ENCODE data around the gene KCTD3. TPM values are rescaled to one million over a fixed set of nuclear protein-coding genes. Genes with fewer than 3 reads are reported as not detected.

KCTD3 gene
- total and polyA plus RNA-seq, 2 donors (not counting 3 experiments of a cell fraction or from before 2014, with no cell fraction given) = 19.1 to 28.3 TPM

- H3K4me3 ChIP-seq (replicated peaks in 1 of 3; ENCODE audit: insufficient read depth in 1 of 3, low read depth in 1 of 3, low read length in 3 of 3) = no peak overlapping the region
- intact Hi-C loops (cut with micrococcal nuclease) (no loop called here), dilution Hi-C loops (cut with MboI; ENCODE audit: extremely low pct_ligation_motif_present, low sequenced_read_pairs) (no loop called here)
- H3K79me2 ChIP-seq (ENCODE audit: control insufficient read depth, insufficient read depth, low read length) = no peaks in the 10 kb centered on the region
- no peak overlapping the region for H3K4me2 ChIP-seq (ENCODE audit: insufficient read depth, low read length)
- no TSS peak for BruUV-seq (replicated peaks)
- H4K20me1 ChIP-seq (replicated peaks; ENCODE audit: control insufficient read depth, extremely low read depth, insufficient read depth, low read length) = no peaks in the 10 kb centered on the region
- TF ChIP-seq FOS (IDR thresholded peaks at IDR 0.05; ENCODE audit: borderline replicate concordance, insufficient read depth, low read length) = no peak
- no peak for TF ChIP-seq POLR2A (IDR thresholded peaks at IDR 0.05; ENCODE audit: low read depth, low read length)
- no peak for TF ChIP-seq POLR2AphosphoS5 (IDR thresholded peaks at IDR 0.05; ENCODE audit: insufficient read depth, low read depth, low read length)
- no peak for TF ChIP-seq EZH2 (IDR thresholded peaks at IDR 0.05; ENCODE audit: borderline replicate concordance, low read depth, low read length, severe bottlenecking)
- TF ChIP-seq, protein P1, sequence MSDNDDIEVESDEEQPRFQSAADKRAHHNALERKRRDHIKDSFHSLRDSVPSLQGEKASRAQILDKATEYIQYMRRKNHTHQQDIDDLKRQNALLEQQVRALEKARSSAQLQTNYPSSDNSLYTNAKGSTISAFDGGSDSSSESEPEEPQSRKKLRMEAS (IDR thresholded peaks at IDR 0.05; ENCODE audit: insufficient read depth, insufficient read length) = no peak
- TF ChIP-seq, protein P2, sequence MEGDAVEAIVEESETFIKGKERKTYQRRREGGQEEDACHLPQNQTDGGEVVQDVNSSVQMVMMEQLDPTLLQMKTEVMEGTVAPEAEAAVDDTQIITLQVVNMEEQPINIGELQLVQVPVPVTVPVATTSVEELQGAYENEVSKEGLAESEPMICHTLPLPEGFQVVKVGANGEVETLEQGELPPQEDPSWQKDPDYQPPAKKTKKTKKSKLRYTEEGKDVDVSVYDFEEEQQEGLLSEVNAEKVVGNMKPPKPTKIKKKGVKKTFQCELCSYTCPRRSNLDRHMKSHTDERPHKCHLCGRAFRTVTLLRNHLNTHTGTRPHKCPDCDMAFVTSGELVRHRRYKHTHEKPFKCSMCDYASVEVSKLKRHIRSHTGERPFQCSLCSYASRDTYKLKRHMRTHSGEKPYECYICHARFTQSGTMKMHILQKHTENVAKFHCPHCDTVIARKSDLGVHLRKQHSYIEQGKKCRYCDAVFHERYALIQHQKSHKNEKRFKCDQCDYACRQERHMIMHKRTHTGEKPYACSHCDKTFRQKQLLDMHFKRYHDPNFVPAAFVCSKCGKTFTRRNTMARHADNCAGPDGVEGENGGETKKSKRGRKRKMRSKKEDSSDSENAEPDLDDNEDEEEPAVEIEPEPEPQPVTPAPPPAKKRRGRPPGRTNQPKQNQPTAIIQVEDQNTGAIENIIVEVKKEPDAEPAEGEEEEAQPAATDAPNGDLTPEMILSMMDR (IDR thresholded peaks at IDR 0.05; ENCODE audit: extremely low read depth in 1 of 2, insufficient read depth in 1 of 2, low read depth in 1 of 2, low read length in 2 of 2) = no peak
- TF ChIP-seq JUN (IDR thresholded peaks at IDR 0.05; ENCODE audit: borderline replicate concordance, insufficient read depth, insufficient read length, low read depth) = no peak
- H3K9me3 ChIP-seq (replicated peaks; ENCODE audit: control insufficient read depth, insufficient read depth, low read length) = no peaks in the 10 kb centered on the region
- CTCF ChIA-PET = no interaction called here
- no peaks in the 10 kb centered on the region for H3K9me1 ChIP-seq (replicated peaks; ENCODE audit: control insufficient read depth, extremely low read depth, insufficient read depth, low read length)
- H3K9ac ChIP-seq (replicated peaks; ENCODE audit: extremely low read depth, insufficient read depth, low read length) = no peak overlapping the region
- H3K4me1 ChIP-seq (ENCODE audit: control insufficient read depth, extremely low read depth, insufficient read depth, low read length) = no peaks in the 10 kb centered on the region
- H3K27me3 ChIP-seq (ENCODE audit: control insufficient read depth in 2 of 2, insufficient read depth in 2 of 2, low read length in 2 of 2) = no peaks in the 10 kb centered on the region
- FAIRE-seq (no peak), DNase-seq (ENCODE audit: low read depth, low spot score) (no peak)
- H3K36me3 ChIP-seq (ENCODE audit: control insufficient read depth in 2 of 2, extremely low read depth in 1 of 2, insufficient read depth in 2 of 2, low read length in 2 of 2) = no peaks in the 10 kb centered on the region
- H3K27ac ChIP-seq (ENCODE audit: insufficient read depth, low read depth, low read length) = no peak overlapping the region
- no peak overlapping the region for H2AFZ ChIP-seq (ENCODE audit: low read depth, low read length)
- POLR2A ChIA-PET = no interaction called here
These were observed 69.3 kb downstream of the KCTD3 start for GRCh38 chr1:215636258-215636965.
